Ectodermal cell (in vitro differentiated cells): ENCODE measurements around the gene FBXO24.

Experiments
- H3K27ac ChIP-seq: 2 replicates; pipeline ENCODE4 v1.7.0; 2013; ENCODE audit warnings: mild to moderate bottlenecking, low read depth, low read length; ENCODE audit not compliant: insufficient read depth, poor library complexity, severe bottlenecking
- H3K27me3 ChIP-seq: 2 replicates; pipeline ENCODE4 v1.7.0; 2013; ENCODE audit warnings: mild to moderate bottlenecking, low read length; ENCODE audit not compliant: insufficient read depth, control insufficient read depth, poor library complexity, severe bottlenecking
- H3K36me3 ChIP-seq: one replicate; pipeline ENCODE4 v1.7.0; 2013; ENCODE audit warnings: low read length; ENCODE audit not compliant: control insufficient read depth, insufficient read depth
- H3K4me1 ChIP-seq: one replicate; pipeline ENCODE4 v1.7.0; 2013; ENCODE audit warnings: low read length; ENCODE audit not compliant: control insufficient read depth, insufficient read depth
- H3K4me3 ChIP-seq: 2 replicates; pipeline ENCODE4 v1.7.0; 2013; ENCODE audit warnings: low read depth, low read length, control low read depth; ENCODE audit not compliant: insufficient read depth
- H3K9me3 ChIP-seq: 2 replicates; pipeline ENCODE4 v1.7.0; 2013; ENCODE audit warnings: mild to moderate bottlenecking, low read length, moderate library complexity; ENCODE audit not compliant: control insufficient read depth
- WGBS, 2 experiments: methylation state at CpG; one replicate each; pipeline ENCODE4 v1.1.7; 2013; ENCODE audit warnings: missing lambda C conversion rate in 2 of 2; 5-methylcytosine and 5-hydroxymethylcytosine counted together

The FBXO24 gene

DNA sequence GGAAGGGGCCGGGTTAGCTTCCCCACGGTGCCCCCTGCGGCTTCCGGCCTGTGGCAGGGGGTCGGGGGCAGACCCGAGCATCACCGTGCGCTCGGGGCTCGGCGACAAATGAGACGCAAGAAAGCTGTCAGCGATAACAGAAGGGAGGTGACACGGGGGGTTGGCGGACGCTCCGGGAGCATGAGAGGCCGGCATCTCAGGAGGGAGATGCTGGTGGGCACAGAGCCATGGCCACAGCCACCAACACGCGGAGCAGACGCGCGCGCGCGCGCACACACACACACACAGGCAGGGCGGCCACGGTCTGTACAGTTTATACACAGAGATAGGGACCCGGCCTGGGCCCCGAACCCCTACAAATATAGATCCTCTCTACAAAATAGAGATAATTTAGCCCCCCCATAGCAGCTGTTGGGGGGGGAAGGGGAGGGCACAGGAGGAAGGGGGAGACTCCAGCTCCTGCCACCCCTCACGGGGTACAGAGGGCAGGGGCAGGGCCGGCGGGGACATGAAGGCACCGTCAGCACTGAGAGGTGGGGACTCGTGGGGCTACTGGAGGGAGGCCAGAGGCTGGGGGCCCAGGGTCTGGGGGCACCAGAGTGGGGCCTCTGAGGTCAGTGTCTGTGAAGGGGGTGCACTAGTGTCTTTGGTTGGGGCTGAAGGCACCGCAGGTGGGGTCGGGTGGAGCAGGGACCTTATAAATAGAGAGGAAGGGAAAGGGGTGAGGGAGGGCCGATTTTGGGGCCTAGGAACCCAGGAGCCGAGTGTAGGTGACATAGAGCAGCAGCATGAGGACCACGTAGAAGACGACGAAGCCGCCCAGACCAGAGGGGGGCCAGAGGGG lies 11.5 kb upstream of the FBXO24 start:
- Histone ChIP-seq H3K9me3 (no peaks in the 10 kb centered on the region), H3K4me3 (no peak overlapping the region), H3K27ac (no peak overlapping the region), H3K36me3 (no peaks in the 10 kb centered on the region), H3K27me3 (peaks cover 18% of the 10 kb centered on the region), H3K4me1 (peaks cover 28% of the 10 kb centered on the region)
- 91 to 93% methylated on average over 44 of the region's 44 CpGs for WGBS, 2 experiments

- Histone ChIP-seq H3K27ac (no peak overlapping the region), H3K27me3 (peaks cover 12% of the 10 kb centered on the region), H3K4me3 (no peak overlapping the region), H3K9me3 (no peaks in the 10 kb centered on the region), H3K36me3 (peaks cover 4% of the 10 kb centered on the region), H3K4me1 (peaks cover 22% of the 10 kb centered on the region)
- WGBS, 2 experiments, result 80 to 85% methylated on average over 14 of the region's 14 CpGs
Observed at GRCh38 chr7:100575206-100575631, 10.9 kb upstream of the FBXO24 start.

GRCh38 chr7:100575746-100576383 lies 10.3 kb upstream of the FBXO24 start:
- peaks cover 15% of the 10 kb centered on the region for H3K4me1 ChIP-seq
- no peak overlapping the region for H3K4me3 ChIP-seq
- 90 to 92% methylated on average over 16 to 17 of the region's 17 CpGs for WGBS, 2 experiments
- peaks cover 5% of the 10 kb centered on the region for H3K27me3 ChIP-seq
- peaks cover 9% of the 10 kb centered on the region for H3K36me3 ChIP-seq
- no peaks in the 10 kb centered on the region for H3K9me3 ChIP-seq
- no peak overlapping the region for H3K27ac ChIP-seq

DNA sequence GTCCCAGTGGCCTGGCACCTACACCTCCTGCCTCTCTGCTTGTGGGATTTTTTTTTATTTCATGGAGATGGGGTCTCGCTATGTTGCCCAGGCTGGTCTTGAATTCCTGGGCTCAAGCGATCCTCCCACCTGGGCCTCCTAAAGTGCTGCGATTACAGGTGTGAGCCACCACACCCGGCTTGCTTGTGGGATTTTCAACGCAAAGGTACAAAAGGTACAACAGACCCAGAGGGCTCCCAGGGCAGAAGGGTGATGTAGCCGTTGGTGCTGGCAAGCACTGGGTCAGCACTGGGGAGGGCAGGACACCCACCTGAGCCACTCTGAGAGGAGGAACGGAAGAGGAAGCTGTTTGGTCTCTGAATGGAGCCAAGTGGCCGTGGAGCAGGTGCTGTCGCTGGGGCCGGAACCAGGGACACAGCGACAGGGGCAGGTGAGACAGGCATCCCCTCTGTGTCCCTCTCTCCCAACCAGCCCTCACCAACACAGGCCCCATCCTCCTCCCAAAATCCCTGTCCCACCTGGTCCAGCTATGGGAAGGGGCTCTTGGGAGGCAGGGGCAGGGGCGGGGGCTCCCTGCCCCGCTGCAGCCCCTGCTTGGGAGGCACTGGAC lies 9.6 kb upstream of the FBXO24 start:
- 96 to 97% methylated on average over 13 of the region's 13 CpGs for whole genome bisulfite sequencing, 2 experiments
- peaks cover 11% of the 10 kb centered on the region for H3K4me1 ChIP-seq
- H3K27me3 ChIP-seq, result peaks cover under 1% of the 10 kb centered on the region
- peaks cover 12% of the 10 kb centered on the region for H3K36me3 ChIP-seq
- H3K4me3 ChIP-seq, result no peak overlapping the region
- H3K9me3 ChIP-seq, result no peaks in the 10 kb centered on the region
- no peak overlapping the region for H3K27ac ChIP-seq

- no peak overlapping the region for H3K27ac ChIP-seq
- H3K4me3 ChIP-seq, result no peak overlapping the region
- H3K9me3 ChIP-seq, result no peaks in the 10 kb centered on the region
- WGBS, 2 experiments, result 95% methylated on average over 24 of the region's 24 CpGs
- peaks cover 12% of the 10 kb centered on the region for H3K36me3 ChIP-seq
- peaks cover 4% of the 10 kb centered on the region for H3K4me1 ChIP-seq
- no peaks in the 10 kb centered on the region for H3K27me3 ChIP-seq
Observed at GRCh38 chr7:100577103-100577502, 9.0 kb upstream of the FBXO24 start.

GRCh38 chr7:100577507-100577906 lies 8.6 kb upstream of the FBXO24 start:
- Histone ChIP-seq H3K4me1 (peaks cover 2% of the 10 kb centered on the region), H3K4me3 (no peak overlapping the region), H3K27ac (no peak overlapping the region), H3K9me3 (no peaks in the 10 kb centered on the region), H3K27me3 (no peaks in the 10 kb centered on the region), H3K36me3 (peaks cover 12% of the 10 kb centered on the region)
- 94 to 96% methylated on average over 14 of the region's 14 CpGs for WGBS, 2 experiments

DNA sequence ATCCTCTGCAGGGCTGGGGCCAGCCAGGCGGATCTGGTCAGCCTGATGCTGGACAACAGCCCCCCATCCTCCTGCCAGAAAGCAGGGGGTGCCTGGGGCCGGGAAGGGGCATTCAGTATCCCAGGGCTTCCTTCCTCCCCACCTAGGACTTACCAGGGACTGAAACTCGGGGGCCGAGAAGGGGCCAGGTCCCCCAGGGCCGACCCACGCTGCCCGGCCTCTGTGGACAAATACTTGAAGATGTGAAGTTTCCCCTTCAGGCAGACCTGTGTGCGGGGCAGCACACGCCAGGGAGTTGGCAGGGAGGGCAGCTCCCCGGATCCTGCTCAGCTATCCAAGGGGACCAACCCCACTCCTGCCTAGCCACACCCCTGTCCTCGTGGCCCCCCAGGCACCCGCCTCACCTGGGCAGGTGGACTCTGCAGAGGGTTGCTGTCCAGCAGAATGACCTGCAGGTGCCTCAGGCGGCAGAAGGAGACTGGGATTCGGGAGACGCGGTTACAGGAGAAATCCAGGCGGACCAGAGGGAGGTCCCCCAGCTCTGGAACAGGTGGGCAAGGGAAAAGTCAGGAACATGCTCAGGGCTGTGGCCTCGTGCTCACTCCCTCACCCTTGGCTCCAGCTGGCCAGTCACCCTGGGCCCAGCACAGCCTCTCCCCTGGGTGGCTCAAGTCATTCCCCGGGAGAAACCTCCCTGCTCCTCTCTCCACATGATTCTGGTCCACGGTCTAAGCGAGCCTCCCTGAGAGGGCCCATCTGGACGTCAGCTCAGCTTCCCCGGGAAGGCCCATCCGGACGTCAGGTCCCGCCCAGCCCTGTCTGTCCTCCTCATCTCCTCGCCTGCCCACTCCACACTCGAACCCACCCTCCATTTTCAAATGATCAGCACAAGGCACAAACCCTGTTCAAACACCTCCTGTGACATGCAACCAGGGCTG lies 7.6 kb upstream of the FBXO24 start:
- peaks cover 12% of the 10 kb centered on the region for H3K36me3 ChIP-seq

GRCh38 chr7:100580466-100581283 lies 5.5 kb upstream of the FBXO24 start:
- peaks cover 18% of the 10 kb centered on the region for H3K4me1 ChIP-seq
- WGBS, 2 experiments, result 92 to 95% methylated on average over 11 of the region's 11 CpGs
- H3K4me3 ChIP-seq, result no peak overlapping the region
- no peaks in the 10 kb centered on the region for H3K27me3 ChIP-seq
- peaks cover 12% of the 10 kb centered on the region for H3K36me3 ChIP-seq
- H3K27ac ChIP-seq, result no peak overlapping the region
- H3K9me3 ChIP-seq, result no peaks in the 10 kb centered on the region

More for the DNA sequence above, 7.6 kb upstream of the FBXO24 start:
- Histone ChIP-seq H3K27me3 (no peaks in the 10 kb centered on the region), H3K4me1 (peaks cover 7% of the 10 kb centered on the region), H3K4me3 (no peak overlapping the region), H3K9me3 (no peaks in the 10 kb centered on the region), H3K27ac (no peak overlapping the region)
- WGBS, 2 experiments, result 94 to 96% methylated on average over 28 of the region's 28 CpGs

DNA sequence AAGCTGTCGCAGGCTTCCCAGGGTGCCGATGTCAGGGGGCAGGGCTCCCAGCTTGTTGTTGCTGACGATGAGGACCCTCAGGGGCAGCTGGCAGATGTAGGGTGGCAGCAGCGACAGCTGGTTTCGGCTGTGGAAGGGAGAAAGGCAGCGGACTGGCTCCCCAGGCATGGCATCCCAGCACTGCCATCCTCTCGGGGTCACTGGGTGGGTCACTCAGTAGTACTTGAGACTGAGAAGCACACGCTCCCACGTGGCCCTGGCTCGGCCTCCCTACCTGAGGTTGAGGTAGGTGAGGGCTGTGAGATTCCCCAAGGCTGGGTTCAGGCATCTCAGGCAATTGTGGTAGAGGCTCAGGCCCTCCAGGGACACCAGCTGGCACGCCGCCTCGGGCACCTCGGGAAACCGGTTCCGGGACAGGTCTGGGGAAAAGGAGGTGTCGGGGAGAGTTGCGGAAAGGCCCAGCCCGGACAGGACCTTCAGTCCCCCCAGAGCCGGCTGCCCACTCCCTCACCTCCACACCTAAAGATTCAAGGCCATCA lies 4.0 kb upstream of the FBXO24 start:
- H3K36me3 ChIP-seq, result peaks cover 12% of the 10 kb centered on the region
- no peaks in the 10 kb centered on the region for H3K9me3 ChIP-seq
- no peak overlapping the region for H3K27ac ChIP-seq
- no peak overlapping the region for H3K4me3 ChIP-seq
- WGBS, 2 experiments, result 93 to 96% methylated on average over 20 of the region's 20 CpGs
- H3K27me3 ChIP-seq, result no peaks in the 10 kb centered on the region
- H3K4me1 ChIP-seq, result peaks cover 18% of the 10 kb centered on the region
